ENCODE measurements around the gene ARFGAP2. TPM values are rescaled to one million over a fixed set of nuclear protein-coding genes. Genes with fewer than 3 reads are reported as not detected.

The ARFGAP2 gene
- total and polyA plus RNA-seq, 2 of the 8 experiments (the other 6 are each of a cell fraction or from before 2014, with no cell fraction given), result 50.2 to 64.0 TPM

DNA sequence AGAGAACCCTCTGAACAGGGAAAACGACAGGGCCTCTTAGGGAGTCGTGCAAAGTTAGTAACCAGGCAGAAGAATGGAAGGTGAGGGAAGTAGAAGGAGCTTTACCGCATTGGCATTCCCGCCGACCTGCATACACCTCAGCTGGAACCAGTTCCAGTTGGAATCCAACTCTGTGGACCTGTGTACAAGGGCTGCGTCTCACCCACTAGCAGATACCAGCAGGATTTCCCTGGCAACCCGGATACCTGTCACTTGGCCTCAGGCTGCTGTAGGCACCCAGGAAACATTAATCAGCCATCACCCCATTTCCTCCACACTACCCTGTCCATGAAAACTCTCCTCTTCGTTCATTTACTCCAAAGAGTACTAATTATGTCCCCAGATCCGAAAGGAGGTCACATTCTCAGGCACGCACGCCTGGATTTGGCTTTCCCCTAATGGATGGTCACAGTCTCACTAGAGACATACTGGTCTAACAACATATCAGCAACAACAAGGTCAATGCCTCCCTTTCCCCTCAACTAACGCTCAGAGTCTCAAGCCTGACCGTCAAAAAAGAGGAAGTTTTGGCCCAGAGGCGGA is 842 bp downstream of the ARFGAP2 start:
- Histone ChIP-seq H2AK5ac (ENCODE audit: low read depth, low read length) (peak overlapping the region; percentile 88), H3K23me2 (ENCODE audit: low read depth, low read length) (peaks cover 8% of the 10 kb centered on the region), H2BK5ac (ENCODE audit: low read depth, low read length) (peak overlapping the region; percentile 99), H3K4me2 (ENCODE audit: insufficient read depth in 1 of 2, low read depth in 2 of 2, low read length in 2 of 2) (peak overlapping the region; percentile 94 to 98), H2BK20ac (ENCODE audit: low read length) (0 out of 2 replicates have a peak overlapping the region, but pooled peaks have one; percentile 48), H2BK15ac (ENCODE audit: low read length) (peak overlapping the region; percentile 97; the same call in 1 of the 2 replicates), H3K9me3 (ENCODE audit: insufficient read depth in 2 of 2, low read depth in 1 of 2, low read length in 1 of 2) (no peaks in the 10 kb centered on the region), H3K27ac (ENCODE audit: low read depth, low read length) (peak overlapping the region; percentile 93), H4K91ac (replicated peaks; ENCODE audit: insufficient read length, low read length) (peak overlapping the region; percentile 90), H3K56ac (replicated peaks; ENCODE audit: insufficient read length, low read depth, low read length) (peak overlapping the region; percentile 95), H2BK12ac (ENCODE audit: low read depth, low read length) (peak overlapping the region; percentile 90), H4K5ac (ENCODE audit: insufficient read length, low read depth, low read length) (no peak overlapping the region), H4K20me1 (replicated peaks in 1 of 2; ENCODE audit: control insufficient read depth in 1 of 2, insufficient read depth in 2 of 2, low read length in 2 of 2) (peaks cover 0 to 7% of the 10 kb centered on the region in 2 experiments), H2AFZ (ENCODE audit: low read length) (no peak overlapping the region), H3K4me1 (replicated peaks in 1 of 4; ENCODE audit: control insufficient read depth in 3 of 4, insufficient read depth in 4 of 4, low read length in 3 of 4) (peaks cover 0 to 8% (median 1%) of the 10 kb centered on the region in 4 experiments; a peak in 5 of 7 replicates), H3K18ac (ENCODE audit: extremely low read depth, low read length) (no peak overlapping the region), H4K8ac (ENCODE audit: extremely low read depth, insufficient read depth, low read length) (peak overlapping the region; percentile 99; the same call in 1 of the 2 replicates), H3K36me3 (ENCODE audit: control insufficient read depth in 2 of 4, insufficient read depth in 4 of 4, low read length in 3 of 4) (peaks cover 20 to 40% (median 36%) of the 10 kb centered on the region in 4 experiments; a peak in 7 of 8 replicates), H3K79me2 (ENCODE audit: control insufficient read depth in 1 of 2, insufficient read depth in 2 of 2, low read length in 2 of 2) (peaks cover 8 to 45% of the 10 kb centered on the region in 2 experiments), H2BK120ac (replicated peaks; ENCODE audit: low read depth, low read length) (no peak overlapping the region), H3K23ac (ENCODE audit: insufficient read length) (no peak overlapping the region), H3K4me3 (ENCODE audit: extremely low read depth in 1 of 4, insufficient read depth in 2 of 4, low read depth in 3 of 4, low read length in 4 of 4) (peak overlapping the region; percentile 72 to 93 (median 90)), H3K14ac (ENCODE audit: insufficient read length) (no peak overlapping the region), H3K4ac (replicated peaks; ENCODE audit: insufficient read length, low read depth, low read length) (peak overlapping the region; percentile 0), H3K79me1 (ENCODE audit: low read depth, low read length) (peaks cover 19% of the 10 kb centered on the region), H3K27me3 (replicated peaks in 1 of 4; ENCODE audit: control insufficient read depth in 3 of 4, extremely low read depth in 1 of 4, insufficient read depth in 3 of 4, low read length in 3 of 4) (no peaks in the 10 kb centered on the region), H3K9ac (replicated peaks in 1 of 4; ENCODE audit: extremely low read depth in 1 of 4, low read depth in 3 of 4, low read length in 3 of 4) (peak overlapping the region; percentile 83 to 98 (median 98))
- ChIA-PET POLR2A (ENCODE audit: partially characterized antibody) (interaction anchor here (0.8 to 4.5 kb wide), 12 partner anchors 8 to 240 kb away, joined by 3 to 35 read pairs (median 3); partner anchors contain the start of genes CSTPP1, DDB2 and NR1H3), CTCF (ENCODE audit: partially characterized antibody) (interaction anchor here (1.5 to 16.6 kb wide), 4 partner anchors 30 to 259 kb away, joined by 3 to 247 read pairs (median 36); partner anchors contain the start of genes DDB2 and NR1H3)
- FAIRE-seq, result no peak
- WGBS, 2 experiments (ENCODE audit: extremely low coverage in 1 of 2, insufficient coverage in 1 of 2, insufficient read length in 1 of 2, insufficient replicate concordance in 2 of 2, low coverage in 1 of 2, low lambda C conversion rate in 2 of 2, missing lambda C conversion rate in 1 of 2), result 56% methylated on average over 14 of the region's 14 CpGs; no CpG with 5 or more reads in 1 of the 2 experiments
- DNase-seq (ENCODE audit: low read depth in 1 of 2, low spot score in 2 of 2), result no peak
- TF ChIP-seq NRF1 (IDR thresholded peaks at IDR 0.05; ENCODE audit: low read depth, low read length) (no peak), GABPA (IDR thresholded peaks at IDR 0.05; ENCODE audit: borderline replicate concordance, insufficient read depth, low read length) (no peak), ASH2L (IDR thresholded peaks at IDR 0.05; ENCODE audit: low read length) (no peak), FOSL1 (IDR thresholded peaks at IDR 0.05; ENCODE audit: insufficient read depth, low read depth, low read length) (no peak), TBP (IDR thresholded peaks at IDR 0.05; ENCODE audit: low read depth, low read length) (no peak), JUN (IDR thresholded peaks at IDR 0.05; ENCODE audit: low read depth, low read length) (no peak), BACH1 (IDR thresholded peaks at IDR 0.05; ENCODE audit: low read length) (no peak), ATF3 (IDR thresholded peaks at IDR 0.05; ENCODE audit: insufficient read depth, low read depth, low read length) (no peak), JUND (IDR thresholded peaks at IDR 0.05; ENCODE audit: low read length) (no peak)
- TF ChIP-seq, protein P1, sequence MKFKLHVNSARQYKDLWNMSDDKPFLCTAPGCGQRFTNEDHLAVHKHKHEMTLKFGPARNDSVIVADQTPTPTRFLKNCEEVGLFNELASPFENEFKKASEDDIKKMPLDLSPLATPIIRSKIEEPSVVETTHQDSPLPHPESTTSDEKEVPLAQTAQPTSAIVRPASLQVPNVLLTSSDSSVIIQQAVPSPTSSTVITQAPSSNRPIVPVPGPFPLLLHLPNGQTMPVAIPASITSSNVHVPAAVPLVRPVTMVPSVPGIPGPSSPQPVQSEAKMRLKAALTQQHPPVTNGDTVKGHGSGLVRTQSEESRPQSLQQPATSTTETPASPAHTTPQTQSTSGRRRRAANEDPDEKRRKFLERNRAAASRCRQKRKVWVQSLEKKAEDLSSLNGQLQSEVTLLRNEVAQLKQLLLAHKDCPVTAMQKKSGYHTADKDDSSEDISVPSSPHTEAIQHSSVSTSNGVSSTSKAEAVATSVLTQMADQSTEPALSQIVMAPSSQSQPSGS (IDR thresholded peaks at IDR 0.05; ENCODE audit: low read length), result no peak
